Endodermal cell (in vitro differentiated cells): ENCODE data around the gene NEDD4L. TPM values are rescaled to one million over a fixed set of nuclear protein-coding genes. Genes with fewer than 3 reads are reported as not detected.
"Not testable (repeated sequence)": the region's sequence is repeated elsewhere in the genome, so short reads cannot be mapped to it uniquely, and the experiment has no call there.

ENCODE experiments used
- DNase-seq: peaks from one replicate; pipeline ENCODE4 v3.0.0-alpha.2; 2017
- H3K27ac ChIP-seq: 2 replicates; pipeline ENCODE4 v1.5.1; 2013; ENCODE audit warnings: mild to moderate bottlenecking, low read depth, low read length, moderate library complexity
- H3K27me3 ChIP-seq: 2 replicates; pipeline ENCODE4 v1.6.1; 2013; ENCODE audit warnings: mild to moderate bottlenecking, low read length, moderate library complexity; ENCODE audit not compliant: insufficient read depth, control insufficient read depth, poor library complexity, severe bottlenecking
- H3K36me3 ChIP-seq: 2 replicates; pipeline ENCODE4 v1.7.0; 2013; ENCODE audit warnings: mild to moderate bottlenecking, low read length, moderate library complexity; ENCODE audit not compliant: control insufficient read depth, insufficient read depth
- H3K4me1 ChIP-seq: one replicate; pipeline ENCODE4 v1.7.0; 2013; ENCODE audit warnings: low read length; ENCODE audit not compliant: control insufficient read depth, insufficient read depth
- H3K4me3 ChIP-seq: 2 replicates; pipeline ENCODE4 v1.5.1; 2013; ENCODE audit warnings: mild to moderate bottlenecking, low read length, moderate library complexity
- H3K9ac ChIP-seq: 2 replicates; pipeline ENCODE4 v1.6.1; 2013; ENCODE audit warnings: mild to moderate bottlenecking, low read length, moderate library complexity; ENCODE audit not compliant: poor library complexity, severe bottlenecking; ENCODE audit errors: extremely low read depth
- H3K9me3 ChIP-seq: 2 replicates; pipeline ENCODE4 v1.6.1; 2013; ENCODE audit warnings: mild to moderate bottlenecking, low read length, moderate library complexity; ENCODE audit not compliant: control insufficient read depth
- H3K27ac Mint-ChIP-seq: 2 replicates; pipeline ENCODE4 v1.8.0; 2020; ENCODE audit warnings: mixed read lengths
- H3K27me3 Mint-ChIP-seq: 2 replicates; pipeline ENCODE4 v1.8.0; 2021; ENCODE audit warnings: mild to moderate bottlenecking, mixed read lengths; ENCODE audit not compliant: insufficient read depth
- H3K36me3 Mint-ChIP-seq: 2 replicates; pipeline ENCODE4 v1.8.0; 2020; ENCODE audit warnings: low read depth, mixed read lengths
- H3K4me1 Mint-ChIP-seq: 2 replicates; pipeline ENCODE4 v1.8.0; 2020; ENCODE audit warnings: mixed read lengths
- H3K4me3 Mint-ChIP-seq: 2 replicates; pipeline ENCODE4 v1.8.0; 2020; ENCODE audit warnings: mild to moderate bottlenecking, moderate library complexity, mixed read lengths
- H3K9me3 Mint-ChIP-seq: 2 replicates; pipeline ENCODE4 v1.8.0; 2020; ENCODE audit warnings: mild to moderate bottlenecking, mixed read lengths
- CTCF ChIP-seq: fragments of 200-600 bp; sonication (generic); conservative IDR thresholded peaks from 2 replicates; pipeline ENCODE4 v1.5.0; 2021; ENCODE audit warnings: antibody characterized with exemption, mild to moderate bottlenecking
- WGBS, 2 experiments: methylation state at CpG; one replicate each; pipeline versions ENCODE4 v1.1.5 to v1.1.7; 2013; ENCODE audit warnings: missing lambda C conversion rate in 2 of 2, mixed read lengths in 1 of 2; ENCODE audit not compliant: insufficient coverage in 1 of 2, insufficient read length in 1 of 2; 5-methylcytosine and 5-hydroxymethylcytosine counted together
- total RNA-seq, 2 donors: library from RNA; stranded (reverse); fragmentation: NEBNext Ultra II Directional in 1 of 2; extraction: Animal tissue kit (Norgen Biotek cat#: 25700) in 1 of 2; gene quantifications; 2 replicates in 1 of 2; 3 replicates in 1 of 2; pipeline ENCODE4 v1.2.1, GENCODE V29; 2021

The NEDD4L gene
- total RNA-seq, 2 donors from 2014 or later, result 70.5 to 75.3 TPM

GRCh38 chr18:58429442-58429841 lies 385.4 kb downstream of the NEDD4L start:
- no peak for TF ChIP-seq CTCF
- H3K27me3 Mint-ChIP-seq, result peaks cover 11% of the 10 kb centered on the region
- H3K9ac ChIP-seq, result no peak overlapping the region
- peaks cover 28% of the 10 kb centered on the region for H3K4me1 Mint-ChIP-seq
- H3K27ac ChIP-seq, result no peak overlapping the region
- no peak overlapping the region for H3K27ac Mint-ChIP-seq
- H3K36me3 ChIP-seq, result no peaks in the 10 kb centered on the region
- no peak overlapping the region for H3K4me3 Mint-ChIP-seq
- no peak overlapping the region for H3K4me3 ChIP-seq
- peaks cover 13% of the 10 kb centered on the region for H3K27me3 ChIP-seq
- 72 to 76% methylated on average over 6 of the region's 6 CpGs for WGBS, 2 experiments
- DNase-seq, result no peak
- no peaks in the 10 kb centered on the region for H3K36me3 Mint-ChIP-seq
- no peaks in the 10 kb centered on the region for H3K9me3 ChIP-seq
- peaks cover 5% of the 10 kb centered on the region for H3K4me1 ChIP-seq
- no peaks in the 10 kb centered on the region for H3K9me3 Mint-ChIP-seq

GRCh38 chr18:58431215-58431614 lies 387.2 kb downstream of the NEDD4L start:
- Histone ChIP-seq H3K27ac (no peak overlapping the region), H3K9ac (no peak overlapping the region), H3K36me3 (no peaks in the 10 kb centered on the region), H3K27me3 (peaks cover 13% of the 10 kb centered on the region), H3K9me3 (no peaks in the 10 kb centered on the region), H3K4me3 (no peak overlapping the region), H3K4me1 (peaks cover 4% of the 10 kb centered on the region)
- H3K9me3 Mint-ChIP-seq, result peaks cover 2% of the 10 kb centered on the region
- H3K4me3 Mint-ChIP-seq, result no peak overlapping the region
- TF ChIP-seq CTCF, result no peak
- no peaks in the 10 kb centered on the region for H3K36me3 Mint-ChIP-seq
- no peak for DNase-seq
- no peak overlapping the region for H3K27ac Mint-ChIP-seq
- peaks cover 23% of the 10 kb centered on the region for H3K4me1 Mint-ChIP-seq
- peaks cover 11% of the 10 kb centered on the region for H3K27me3 Mint-ChIP-seq
- WGBS, 2 experiments, result 83 to 93% methylated on average over 5 of the region's 5 CpGs

- H3K9ac ChIP-seq, result no peak overlapping the region
- Mint-ChIP-seq H3K9me3 (peaks cover 2% of the 10 kb centered on the region), H3K4me3 (no peak overlapping the region), H3K36me3 (no peaks in the 10 kb centered on the region), H3K4me1 (peaks cover 23% of the 10 kb centered on the region), H3K27ac (no peak overlapping the region), H3K27me3 (peaks cover 10% of the 10 kb centered on the region)
- no peak overlapping the region for H3K27ac ChIP-seq
- H3K4me3 ChIP-seq, result no peak overlapping the region
- H3K27me3 ChIP-seq, result peaks cover 5% of the 10 kb centered on the region
- WGBS, 2 experiments, result 97 to 100% methylated on average over 2 to 7 of the region's 9 CpGs
- H3K9me3 ChIP-seq, result no peaks in the 10 kb centered on the region
- no peak for DNase-seq
- peaks cover 4% of the 10 kb centered on the region for H3K4me1 ChIP-seq
- no peaks in the 10 kb centered on the region for H3K36me3 ChIP-seq
- TF ChIP-seq CTCF, result no peak
Measured at GRCh38 chr18:58432050-58432727, 388.2 kb downstream of the NEDD4L start.

- not testable (repeated sequence) for H3K9me3 ChIP-seq, H3K4me3 ChIP-seq, H3K36me3 ChIP-seq, H3K27ac Mint-ChIP-seq, H3K4me1 ChIP-seq, H3K9ac ChIP-seq, H3K36me3 Mint-ChIP-seq, H3K27ac ChIP-seq, DNase-seq, H3K4me3 Mint-ChIP-seq, H3K4me1 Mint-ChIP-seq, H3K9me3 Mint-ChIP-seq
- H3K27me3 Mint-ChIP-seq, result peaks cover 20% of the 10 kb centered on the region
- H3K27me3 ChIP-seq, result peaks cover 11% of the 10 kb centered on the region
- WGBS, 2 experiments, result 81 to 83% methylated on average over 5 of the region's 7 CpGs
Measured at GRCh38 chr18:58435221-58436005, 391.4 kb downstream of the NEDD4L start.
